Muscle of back (tissue), 11 donors: ENCODE results near the gene MISP. TPM values are rescaled to one million over a fixed set of nuclear protein-coding genes. Genes with fewer than 3 reads are reported as not detected.
"Not testable (repeated sequence)": the region's sequence is repeated elsewhere in the genome, so short reads cannot be mapped to it uniquely, and the experiment has no call there.

ENCODE experiments used
- DNase-seq, 3 donors: peaks; one replicate each; pipeline versions ENCODE4 v3.0.0 to v3.0.0-alpha.2; 2013
- polyA plus RNA-seq, 10 donors: library from polyadenylated mRNA; unstranded; fragments of 120-200 nt; gene quantifications; one replicate each; pipeline ENCODE4 v1.2.1, GENCODE V29; 2013; ENCODE audit not compliant: insufficient read length in 10 of 10

Gene MISP
- polyA plus RNA-seq, 10 donors: 0.05 to 0.84 (median 0.17) TPM; not detected in 1

GRCh38 chr19:723714-724113, 27.2 kb upstream of the MISP start:
- DNase-seq: no peak

- DNase-seq: no peak
Observed at GRCh38 chr19:725461-726089, 25.3 kb upstream of the MISP start.

- no peak for DNase-seq
Observed at GRCh38 chr19:726993-727956, 23.6 kb upstream of the MISP start.

GRCh38 chr19:728011-728410, 22.9 kb upstream of the MISP start:
- peak in 1 of 3 donors; percentile 72 for DNase-seq

GRCh38 chr19:729564-729963, 21.3 kb upstream of the MISP start:
- DNase-seq: not testable (repeated sequence)

GRCh38 chr19:729965-730668, 20.8 kb upstream of the MISP start:
- DNase-seq: no peak

- DNase-seq: no peak
Observed at GRCh38 chr19:731000-731399, 19.9 kb upstream of the MISP start.

- DNase-seq: no peak
Observed at GRCh38 chr19:732148-733069, 18.5 kb upstream of the MISP start.

GRCh38 chr19:734716-735115, 16.2 kb upstream of the MISP start:
- DNase-seq: no peak

GRCh38 chr19:736125-736524, 14.8 kb upstream of the MISP start:
- DNase-seq: no peak

- DNase-seq: no peak
Observed at GRCh38 chr19:737591-738093, 13.3 kb upstream of the MISP start.

- DNase-seq: no peak
Observed at GRCh38 chr19:738509-739128, 12.3 kb upstream of the MISP start.

GRCh38 chr19:739998-740715, 10.8 kb upstream of the MISP start:
- no peak for DNase-seq

- not testable (repeated sequence) for DNase-seq
Observed at GRCh38 chr19:740816-741505, 10.0 kb upstream of the MISP start.

GRCh38 chr19:741506-742131, 9.3 kb upstream of the MISP start:
- DNase-seq: no peak

- DNase-seq: no peak
Observed at GRCh38 chr19:742540-743075, 8.3 kb upstream of the MISP start.

- DNase-seq: peak in 2 of 3 donors; percentile 56 to 89
Observed at GRCh38 chr19:743168-743687, 7.7 kb upstream of the MISP start.

GRCh38 chr19:745138-745537, 5.8 kb upstream of the MISP start:
- peak in 1 of 3 donors; percentile 61 for DNase-seq
